ENCODE measurements around the gene FGF18.
"Not testable (repeated sequence)": the region's sequence is repeated elsewhere in the genome, so short reads cannot be mapped to it uniquely, and the experiment has no call there.

The FGF18 gene

GRCh38 chr5:171476701-171477100, 57.3 kb downstream of the FGF18 start:
- DNase-seq = no peak

GRCh38 chr5:171477101-171477500, 57.7 kb downstream of the FGF18 start:
- DNase-seq = no peak

- DNase-seq = no peak
Measured at GRCh38 chr5:171477666-171478065, 58.2 kb downstream of the FGF18 start.

GRCh38 chr5:171478946-171479775, 59.7 kb downstream of the FGF18 start:
- no peak for DNase-seq

GRCh38 chr5:171479776-171480125, 60.3 kb downstream of the FGF18 start:
- DNase-seq = no peak

GRCh38 chr5:171480239-171480638, 60.8 kb downstream of the FGF18 start:
- no peak for DNase-seq

- DNase-seq = no peak
Measured at GRCh38 chr5:171481571-171482433, 62.4 kb downstream of the FGF18 start.

- no peak for DNase-seq
Measured at GRCh38 chr5:171482434-171482730, 62.9 kb downstream of the FGF18 start.

GRCh38 chr5:171483551-171484135, 64.2 kb downstream of the FGF18 start:
- no peak for DNase-seq

GRCh38 chr5:171484460-171484899, 65.0 kb downstream of the FGF18 start:
- DNase-seq = no peak

- no peak for DNase-seq
Measured at GRCh38 chr5:171485668-171486067, 66.2 kb downstream of the FGF18 start.

- DNase-seq = no peak
Measured at GRCh38 chr5:171486613-171487012, 67.2 kb downstream of the FGF18 start.

GRCh38 chr5:171488876-171489275, 69.4 kb downstream of the FGF18 start:
- DNase-seq = no peak

GRCh38 chr5:171492781-171493180, 73.3 kb downstream of the FGF18 start:
- DNase-seq = no peak

GRCh38 chr5:171493646-171494393, 74.4 kb downstream of the FGF18 start:
- no peak for DNase-seq

GRCh38 chr5:171494452-171495121, 75.1 kb downstream of the FGF18 start:
- no peak for DNase-seq

GRCh38 chr5:171495122-171495700, 75.8 kb downstream of the FGF18 start:
- DNase-seq = no peak

GRCh38 chr5:171496456-171496855, 77.0 kb downstream of the FGF18 start:
- no peak for DNase-seq

GRCh38 chr5:171497494-171497893, 78.0 kb downstream of the FGF18 start:
- DNase-seq = not testable (repeated sequence)

- no peak for DNase-seq
Measured at GRCh38 chr5:171498166-171498565, 78.7 kb downstream of the FGF18 start.

- DNase-seq = no peak
Measured at GRCh38 chr5:171499611-171500010, 80.2 kb downstream of the FGF18 start.

- no peak for DNase-seq
Measured at GRCh38 chr5:171505473-171506043, 86.1 kb downstream of the FGF18 start.

All from NCI-H2107 (cell line).